Stimulated activated CD4-positive, alpha-beta T cell treated with anti-CD3 and anti-CD28 coated beads, Interleukin-15, amount 100 ng/mL, for 24 hours (primary cell): Measurements from ENCODE around the gene PCAT6.
A peak's percentile ranks its signal among the peaks of the same experiment; 100 is the strongest.
"Not testable (repeated sequence)": the region's sequence is repeated elsewhere in the genome, so short reads cannot be mapped to it uniquely, and the experiment has no call there.

Source experiments
- DNase-seq: peaks from one replicate; pipeline ENCODE4 v3.0.0-alpha.2; 2020

Gene PCAT6

DNA sequence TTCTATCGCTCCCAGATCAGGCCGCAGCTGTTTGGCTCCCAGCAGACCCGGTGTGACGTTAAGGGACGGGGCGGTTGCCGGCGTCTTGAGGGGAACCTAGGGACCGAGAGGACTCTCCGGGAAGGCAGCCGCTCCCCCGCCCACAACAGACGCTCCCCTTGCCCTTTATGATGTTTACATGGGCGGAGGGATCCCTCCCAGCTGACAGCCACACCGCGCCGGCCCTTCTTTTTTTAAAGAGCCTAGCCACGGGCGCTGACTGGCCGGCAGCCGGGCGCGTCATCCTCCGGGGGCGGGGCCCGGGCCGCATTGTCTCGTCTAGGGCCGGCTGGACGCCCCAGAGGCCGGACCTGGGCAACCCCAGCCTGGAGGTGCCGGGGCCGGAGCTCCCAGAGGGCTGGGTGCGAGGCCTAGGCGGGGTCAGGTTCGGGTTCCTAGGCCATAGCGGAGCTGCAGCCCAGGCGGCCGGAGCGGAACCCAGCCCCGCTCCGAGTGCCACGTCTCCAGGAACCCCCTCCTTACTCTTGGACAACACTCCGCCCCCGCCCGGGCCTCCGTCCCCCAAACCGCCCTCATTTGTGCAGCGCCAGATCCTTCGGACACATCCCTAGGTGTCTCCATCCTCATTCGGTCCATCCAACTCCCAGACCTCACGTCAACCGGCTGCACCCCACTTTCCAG, at the start of gene PCAT6:
PCAT6 (plus strand) TSS at position 340 of the 681 bp plus-strand sequence.
- DNase-seq, result peak; percentile 92

DNA sequence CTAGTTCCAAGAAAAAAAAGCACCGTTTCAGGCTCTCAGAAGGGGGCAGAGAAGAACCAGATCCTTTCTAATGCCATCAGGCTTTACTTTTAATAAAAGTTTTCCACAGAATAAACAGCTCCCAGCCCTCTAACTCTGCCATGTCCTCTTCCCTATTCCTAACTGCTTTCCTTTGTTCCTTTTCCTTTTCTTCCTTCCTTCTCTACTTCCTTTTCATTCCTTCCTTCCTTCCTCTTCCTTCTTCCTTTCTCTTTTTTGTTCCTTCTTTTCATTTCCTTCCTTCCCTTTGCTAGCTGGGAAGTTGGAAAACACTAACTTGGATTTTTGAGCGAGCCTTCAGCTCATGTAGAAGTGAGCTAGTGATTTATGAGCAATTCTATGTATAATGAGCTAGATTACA, 48.7 kb upstream of the PCAT6 start:
- DNase-seq, result no peak

DNA sequence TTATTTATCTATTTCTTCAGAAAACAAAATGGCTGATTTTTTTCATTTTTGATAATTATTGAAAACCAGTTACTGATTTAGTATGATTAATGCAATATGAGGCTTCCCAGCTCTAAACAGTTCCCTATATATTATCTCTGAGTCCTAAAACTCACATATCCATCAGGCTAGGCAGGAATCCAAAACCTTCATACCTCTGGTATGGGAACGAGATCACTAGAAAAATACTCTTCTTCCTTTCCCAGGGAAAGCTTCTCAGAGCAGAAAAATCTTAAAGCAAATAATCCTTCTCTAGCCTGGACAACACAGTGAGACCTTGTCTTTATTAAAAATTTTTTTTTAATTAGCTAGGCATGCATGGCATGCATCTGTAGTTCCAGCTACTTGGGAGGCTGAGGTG, 45.0 kb upstream of the PCAT6 start:
- no peak for DNase-seq

DNA sequence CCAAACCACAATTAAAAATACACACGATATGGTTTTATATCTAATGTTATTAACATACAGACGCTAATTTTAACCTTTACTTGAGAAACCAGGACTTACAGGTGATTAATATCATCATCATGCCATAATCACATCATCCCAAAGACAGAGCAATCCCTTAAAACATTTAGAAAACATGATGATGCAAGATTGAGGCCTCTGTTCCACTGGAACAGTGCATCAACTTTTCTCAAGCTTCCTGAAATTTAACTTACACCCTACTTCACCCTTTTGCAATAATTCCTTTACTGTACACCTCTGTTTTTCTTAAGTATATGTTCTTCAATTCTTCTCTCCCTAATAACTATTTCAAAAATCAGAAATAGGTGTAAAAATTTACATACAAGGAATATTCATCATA, 40.6 kb upstream of the PCAT6 start:
- DNase-seq, result no peak

DNA sequence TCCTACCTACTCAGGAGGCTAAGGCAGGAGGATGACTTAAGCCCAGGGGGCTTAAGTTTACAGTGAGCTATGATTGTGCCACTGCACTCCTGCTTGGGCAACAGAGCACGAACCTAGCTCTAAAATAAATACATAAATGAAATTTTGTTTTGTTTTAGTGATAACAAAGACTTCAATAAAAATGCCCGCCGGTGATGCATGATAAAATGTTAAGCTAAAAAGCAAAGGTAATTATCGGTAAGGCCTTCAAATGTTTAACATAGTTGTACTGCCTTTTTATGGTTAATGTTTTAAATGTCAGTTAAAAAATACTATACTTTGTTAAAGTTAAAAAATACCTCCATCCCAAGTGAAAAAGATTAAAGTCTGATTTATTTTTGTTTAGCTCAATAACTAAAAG, 29.6 kb upstream of the PCAT6 start:
- no peak for DNase-seq

DNA sequence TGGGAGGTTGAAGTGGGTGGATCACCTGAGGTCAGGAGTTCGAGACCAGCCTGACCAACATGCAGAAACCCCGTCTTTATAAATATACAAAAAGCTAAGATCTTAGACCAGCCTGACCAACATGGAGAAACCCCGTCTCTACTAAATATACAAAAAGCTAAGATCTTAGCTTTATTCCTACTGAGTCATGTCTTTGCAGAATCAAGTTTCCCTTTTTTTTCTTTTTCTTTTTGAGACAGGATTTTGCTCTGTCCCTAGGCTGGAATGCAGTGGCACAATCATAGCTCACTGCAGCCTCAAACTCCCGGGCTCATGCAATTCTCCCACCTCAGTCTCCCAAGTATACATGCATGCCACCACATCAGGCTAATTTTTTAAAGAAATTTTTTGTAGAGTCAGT, 23.9 kb upstream of the PCAT6 start:
- no peak for DNase-seq

DNA sequence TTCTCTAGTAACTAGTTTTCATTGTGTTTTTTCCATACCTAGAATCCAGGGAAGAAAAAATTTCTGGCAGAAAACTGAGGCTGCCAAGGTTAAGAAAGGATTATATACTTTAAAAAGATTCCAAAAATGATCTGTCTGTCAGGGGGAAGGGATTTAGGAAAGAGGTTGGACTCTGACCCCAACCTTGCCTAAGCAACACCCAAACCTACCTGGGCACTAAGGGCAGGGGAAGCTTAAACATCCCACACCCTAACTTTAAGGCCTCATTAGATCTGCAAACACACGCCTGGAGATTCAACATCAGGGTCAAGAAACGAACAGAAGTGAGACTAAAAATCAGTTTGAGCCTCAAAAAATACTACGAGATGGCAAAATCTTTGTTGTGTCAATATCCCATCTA, 22.0 kb upstream of the PCAT6 start:
- DNase-seq, result no peak

DNA sequence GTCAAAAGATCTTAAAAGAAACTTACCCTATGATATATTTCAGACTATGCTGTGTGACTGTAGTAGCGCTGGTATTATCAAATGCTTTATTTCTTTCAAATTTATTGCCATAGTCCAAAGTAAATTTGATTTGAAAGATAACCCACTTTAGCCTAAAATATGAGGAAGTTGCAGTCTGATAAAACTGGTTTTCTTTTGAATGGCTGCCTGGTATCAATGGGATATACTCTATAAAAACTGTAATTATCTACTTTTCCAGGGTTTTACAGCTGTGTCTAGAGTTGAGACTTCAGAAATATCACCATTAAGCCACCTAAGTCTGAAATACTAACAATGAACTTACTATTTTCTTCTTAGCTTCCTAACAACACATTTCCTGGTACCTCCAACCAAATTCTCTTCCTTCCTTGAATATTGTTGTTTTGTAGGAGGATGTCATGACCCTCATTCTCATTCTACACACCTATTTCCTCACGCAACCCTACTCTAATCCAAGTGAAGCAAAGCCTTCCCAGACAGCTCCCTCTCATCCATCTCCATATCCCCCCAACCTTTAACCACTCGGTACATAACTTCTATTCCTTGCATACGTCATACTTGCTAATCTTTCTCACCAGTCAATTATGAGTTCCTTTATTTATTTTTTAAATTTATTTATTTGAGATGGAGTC, 19.5 kb upstream of the PCAT6 start:
- DNase-seq, result no peak

DNA sequence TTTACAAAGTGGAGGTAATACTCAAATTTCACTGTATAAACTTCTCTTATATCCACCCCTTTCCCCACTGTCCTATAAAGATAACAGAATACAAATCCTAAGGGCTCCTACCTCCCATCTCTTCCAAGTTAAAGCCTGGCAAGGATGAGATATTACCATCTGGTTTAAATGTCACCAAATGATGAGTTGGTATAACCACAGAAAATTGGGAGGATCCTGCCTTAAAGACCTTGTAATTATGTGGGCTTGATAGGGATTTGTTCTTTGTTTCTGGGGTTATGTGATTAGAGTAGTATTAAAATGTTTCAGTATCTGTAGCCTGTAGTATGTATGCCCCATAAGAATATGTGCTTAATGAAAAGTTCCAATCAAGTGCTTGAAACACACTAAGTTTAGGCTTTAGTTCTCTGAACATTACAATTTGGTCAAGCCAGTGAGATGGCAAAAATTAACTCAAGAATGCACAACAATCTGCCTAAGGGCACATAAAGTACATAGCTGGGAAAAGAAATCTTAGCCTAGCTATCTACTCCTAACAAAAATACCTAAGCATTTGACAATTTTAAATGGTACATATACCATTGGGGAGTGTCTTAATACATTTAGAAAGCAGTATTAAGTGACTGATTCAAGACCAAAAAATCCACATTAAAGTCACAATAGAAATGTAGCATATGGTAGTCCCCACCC, 16.6 kb upstream of the PCAT6 start:
- no peak for DNase-seq

DNA sequence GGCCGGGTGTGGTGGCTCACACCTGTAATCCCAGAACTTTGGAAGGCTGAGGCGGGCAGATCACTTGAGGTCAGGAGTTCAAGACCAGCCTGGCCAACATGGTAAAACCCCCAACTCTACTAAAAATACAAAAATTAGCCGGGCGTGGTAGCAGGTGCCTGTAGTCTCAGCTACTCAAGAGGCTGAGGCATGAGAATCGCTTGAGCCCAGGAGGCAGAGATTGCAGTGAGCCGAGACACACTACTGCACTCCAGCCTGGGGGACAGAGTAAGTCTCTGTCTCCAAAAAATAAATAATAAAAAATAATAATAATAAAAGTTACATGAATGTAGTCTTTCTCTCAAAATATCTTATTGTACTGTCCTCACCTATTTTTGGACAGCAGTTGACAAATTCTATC, 15.8 kb upstream of the PCAT6 start:
- not testable (repeated sequence) for DNase-seq

DNA sequence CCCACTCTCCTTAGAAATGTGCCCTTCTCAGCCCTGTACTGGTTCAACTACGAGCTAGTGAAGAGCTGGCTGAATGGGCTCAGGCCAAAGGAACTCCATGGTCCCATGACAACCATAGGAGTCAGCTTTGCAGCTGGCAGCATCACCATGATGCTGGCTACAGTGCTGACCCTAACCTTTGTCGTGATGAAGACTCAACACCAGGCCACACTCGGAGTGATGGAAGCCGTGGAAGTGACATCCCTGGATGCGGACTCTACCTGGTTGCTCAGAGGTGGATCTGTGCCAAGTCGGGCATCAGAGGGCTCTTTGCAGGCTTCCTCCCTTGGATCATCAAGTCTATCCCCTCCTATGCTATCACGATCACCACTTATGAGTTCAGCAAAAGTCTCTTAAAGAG, 14.1 kb upstream of the PCAT6 start:
- no peak for DNase-seq

DNA sequence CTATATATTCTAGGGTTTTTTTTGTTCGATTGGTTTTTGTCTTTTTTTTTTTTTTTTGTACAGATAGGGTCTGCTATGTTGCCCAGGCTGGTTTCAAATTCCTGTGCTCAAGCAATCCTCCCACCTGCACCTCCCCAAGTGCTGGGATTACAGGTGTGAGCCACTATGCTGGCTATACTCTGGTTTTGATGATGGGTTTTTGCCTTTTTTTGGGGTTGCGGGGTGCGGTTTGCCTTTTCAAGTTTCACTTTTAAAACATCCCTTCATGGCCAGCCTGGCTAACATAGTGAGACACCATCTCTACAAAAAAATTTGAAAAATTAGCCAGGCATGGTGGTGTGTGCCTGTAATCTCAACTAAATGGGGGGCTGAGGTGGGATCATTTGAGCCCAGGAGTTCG, 12.5 kb upstream of the PCAT6 start:
- DNase-seq, result no peak

DNA sequence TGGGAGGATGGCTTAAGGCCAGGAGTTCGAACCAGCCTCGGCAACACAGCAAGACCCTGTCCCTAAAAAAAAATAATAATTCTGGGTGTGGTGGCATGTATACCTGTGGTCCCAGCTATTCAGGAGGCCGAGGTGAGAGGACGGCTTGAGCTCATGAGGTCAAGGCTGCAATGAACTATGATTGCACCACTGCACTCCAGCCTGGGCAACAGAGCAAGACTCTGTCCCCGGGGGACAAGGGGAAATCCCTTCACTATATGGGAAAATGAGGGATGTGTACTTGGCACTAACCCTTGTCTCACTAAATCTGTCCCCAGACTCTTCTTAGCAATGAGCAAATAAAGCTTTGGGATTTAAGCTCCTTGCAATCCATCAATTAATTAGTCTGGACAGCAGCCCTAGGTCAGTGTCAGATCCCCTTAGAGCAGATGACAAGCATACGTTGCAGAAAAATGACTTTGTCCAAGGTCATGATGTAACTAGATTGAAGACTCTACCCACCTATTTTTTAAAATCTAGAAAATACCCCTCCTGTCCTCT, 11.9 kb upstream of the PCAT6 start:
- DNase-seq, result no peak

DNA sequence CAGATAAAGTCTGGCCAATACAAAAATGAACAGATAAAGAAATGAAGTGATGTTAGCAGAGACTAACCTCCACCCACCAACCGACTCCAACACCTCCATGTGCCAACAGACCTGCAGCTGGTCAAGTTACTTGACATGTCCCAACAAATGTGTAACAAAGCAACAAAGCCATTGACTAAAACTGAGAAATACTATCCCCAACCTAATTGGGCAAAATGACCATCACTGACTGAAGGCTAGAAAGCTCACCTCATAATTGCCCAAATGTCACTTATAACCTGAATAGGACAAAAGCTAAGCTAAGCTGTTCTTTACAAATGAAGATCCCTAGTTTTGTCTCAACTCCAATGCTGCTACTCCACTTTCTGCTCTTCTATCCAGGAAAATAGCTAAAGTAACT, 10.0 kb upstream of the PCAT6 start:
- no peak for DNase-seq

DNA sequence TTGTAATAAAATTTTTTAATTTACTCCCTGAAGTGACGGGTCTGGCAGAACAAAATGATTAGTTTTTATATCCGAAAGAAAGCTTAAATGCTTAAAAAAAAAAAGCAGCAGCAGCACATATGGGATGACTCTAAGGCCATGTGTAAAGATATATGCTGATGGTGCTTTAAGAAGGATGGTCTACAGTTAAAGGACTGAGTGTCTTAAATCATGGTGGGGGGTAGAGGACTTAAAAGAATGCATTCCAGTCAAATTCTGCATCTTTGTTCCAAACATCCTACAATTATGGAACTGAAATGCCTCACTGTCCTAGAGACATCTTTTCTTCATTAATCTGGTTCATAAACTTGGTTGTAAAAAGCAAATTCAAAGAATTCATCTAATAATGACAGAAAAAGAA, 9.6 kb upstream of the PCAT6 start:
- DNase-seq, result no peak

DNA sequence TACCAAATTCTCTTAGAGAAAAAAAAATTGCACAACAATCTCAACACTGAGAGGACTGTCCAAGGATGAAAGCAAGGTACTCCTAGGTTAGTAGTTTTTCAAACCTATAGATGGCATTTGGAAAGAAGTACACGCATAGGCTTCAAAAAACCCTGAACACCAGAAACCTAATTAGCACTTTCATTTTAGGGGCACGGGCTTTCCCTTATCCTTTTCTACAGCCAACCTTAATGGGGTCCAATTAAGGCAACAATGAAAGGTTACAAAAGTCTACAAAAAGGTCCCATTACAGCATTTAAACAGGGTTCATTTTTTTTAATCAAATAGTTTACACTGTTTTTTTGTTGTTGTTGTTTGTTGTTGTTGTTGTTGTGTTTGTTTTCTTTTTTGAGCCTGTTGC, 8.7 kb upstream of the PCAT6 start:
- DNase-seq, result no peak

DNA sequence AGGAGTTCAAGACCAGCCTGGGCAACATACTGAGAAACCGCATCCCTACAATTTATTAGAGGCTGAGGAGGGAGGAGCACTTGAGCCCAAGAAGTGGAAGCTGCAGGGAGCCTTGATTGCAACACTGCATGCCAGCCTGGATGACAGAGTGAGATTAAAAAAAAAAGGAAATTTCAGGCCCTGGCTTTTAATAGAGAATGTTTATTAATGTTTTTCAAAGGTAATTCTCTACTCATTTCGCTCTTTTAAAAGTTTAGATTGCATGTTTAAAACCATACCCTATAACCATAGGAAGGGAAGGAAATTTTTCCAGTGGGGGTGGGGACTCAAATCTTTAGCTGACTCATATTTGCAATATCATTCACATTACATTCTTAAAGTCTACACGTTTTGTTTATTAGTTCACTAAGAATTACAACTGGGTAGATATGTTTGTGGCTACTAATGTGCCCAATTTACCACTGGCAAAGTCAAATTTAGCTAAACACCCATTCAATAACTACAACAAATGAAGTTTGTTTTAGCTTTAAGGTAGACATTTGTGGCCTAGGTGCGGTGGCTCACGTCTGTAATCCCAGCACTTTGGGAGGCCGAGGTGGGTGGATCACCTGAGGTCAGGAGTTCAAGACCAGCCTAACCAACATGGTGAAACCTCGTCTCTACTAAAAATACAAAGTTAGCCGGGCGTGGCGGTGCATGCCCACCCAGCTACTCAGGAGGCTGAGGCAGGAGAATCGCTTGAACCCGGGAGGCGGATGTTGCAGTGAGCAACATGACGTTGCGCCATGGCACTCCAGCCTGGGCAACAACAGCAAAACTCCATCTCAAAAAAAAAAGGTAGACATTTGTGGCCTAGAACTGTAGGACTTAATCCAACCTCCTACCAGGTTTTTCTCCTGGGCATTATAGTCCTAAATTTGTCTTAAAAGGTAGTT, 7.5 kb upstream of the PCAT6 start:
- no peak for DNase-seq

DNA sequence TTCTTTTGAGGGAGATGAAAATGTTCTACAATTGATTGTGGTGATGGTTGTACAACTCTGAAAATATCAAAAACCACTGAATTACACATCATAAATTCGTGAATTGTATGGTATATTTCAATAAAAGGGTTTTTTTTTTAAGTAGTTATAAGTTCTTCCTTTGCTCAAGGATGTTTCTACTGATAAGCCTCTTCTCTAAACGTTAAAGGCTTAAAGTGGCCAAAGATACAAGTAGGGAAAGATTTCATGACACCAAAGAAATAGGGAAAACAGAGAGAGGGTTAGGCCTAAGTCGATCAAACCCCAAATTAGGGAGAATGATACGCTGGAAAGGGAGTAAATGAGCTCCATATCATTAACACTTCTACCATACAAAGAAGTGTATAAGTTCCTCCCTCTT, 6.6 kb upstream of the PCAT6 start:
- no peak for DNase-seq

DNA sequence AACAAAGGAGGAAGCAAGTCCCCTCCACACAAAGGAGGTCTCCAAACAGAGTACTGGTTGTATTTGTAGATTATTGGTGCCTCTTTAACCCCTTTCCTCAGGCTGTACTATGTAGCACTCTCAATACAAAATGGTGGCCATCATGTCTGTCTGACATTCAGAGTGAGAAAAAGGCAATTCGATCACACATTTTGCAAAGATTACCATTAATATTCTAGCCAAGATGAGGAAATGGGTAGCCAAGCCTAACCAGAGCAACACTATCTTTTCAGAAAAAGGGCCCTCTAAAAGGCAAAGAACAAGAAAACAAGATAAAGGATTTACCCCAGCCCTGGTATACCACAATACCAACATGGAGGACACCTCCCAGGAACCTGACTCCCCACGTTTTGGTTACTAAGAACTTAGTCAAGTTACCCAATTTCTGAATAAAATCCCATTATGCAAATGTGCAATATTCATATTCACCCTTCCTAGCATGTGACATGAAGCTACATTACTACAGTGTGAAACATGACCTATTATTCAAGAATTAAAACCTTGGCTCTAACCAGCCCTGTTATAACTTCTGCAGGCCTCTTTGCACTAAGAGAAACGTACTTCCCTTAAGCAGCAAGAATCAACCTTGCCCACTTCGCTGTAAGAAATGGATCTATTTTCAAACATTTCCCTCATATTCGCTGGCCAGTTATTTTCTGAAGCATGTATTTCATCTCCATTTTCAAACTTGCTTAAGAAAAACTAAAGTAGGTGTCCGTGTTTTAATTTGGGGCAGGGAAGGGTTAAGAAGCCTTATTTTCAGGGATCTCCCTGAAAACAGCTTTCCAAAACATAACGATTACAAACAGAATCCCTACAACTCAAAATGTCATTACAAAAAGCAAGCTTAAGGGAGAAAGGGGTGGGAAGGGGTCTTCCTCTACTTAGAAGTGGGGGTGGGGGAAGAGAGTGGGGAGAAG, 4.6 kb upstream of the PCAT6 start:
- peak; percentile 37 for DNase-seq

DNA sequence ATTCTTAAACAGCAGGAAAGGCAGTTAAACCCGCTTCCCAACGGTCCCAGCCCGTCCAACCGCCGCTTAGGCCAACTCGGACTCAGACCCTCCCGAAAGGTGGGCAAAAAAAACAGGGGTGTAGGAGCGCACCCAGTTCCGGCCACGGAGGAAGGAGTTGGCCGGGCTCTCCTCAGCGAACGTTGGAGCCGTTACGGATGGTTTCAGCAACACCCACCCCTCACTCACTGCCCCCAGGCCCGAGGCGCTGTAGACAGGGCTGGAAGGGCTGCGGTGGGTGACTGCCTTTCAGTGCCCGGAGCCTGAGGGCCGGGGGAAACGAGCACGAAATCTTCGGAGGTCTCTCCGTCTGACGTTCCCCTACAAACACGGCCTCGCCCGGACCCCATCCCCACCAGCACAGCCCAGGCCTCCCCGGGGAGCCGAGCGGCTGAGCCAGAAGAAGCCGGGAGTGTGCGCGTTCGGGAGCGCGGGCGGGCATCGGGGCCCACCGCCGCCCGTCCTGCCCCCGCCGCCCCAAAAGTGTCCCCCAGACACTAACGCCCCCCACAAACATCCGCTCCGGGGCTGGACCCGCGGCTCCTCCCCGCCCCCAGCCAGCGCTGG, 3.8 kb upstream of the PCAT6 start:
- DNase-seq, result peak; percentile 46

DNA sequence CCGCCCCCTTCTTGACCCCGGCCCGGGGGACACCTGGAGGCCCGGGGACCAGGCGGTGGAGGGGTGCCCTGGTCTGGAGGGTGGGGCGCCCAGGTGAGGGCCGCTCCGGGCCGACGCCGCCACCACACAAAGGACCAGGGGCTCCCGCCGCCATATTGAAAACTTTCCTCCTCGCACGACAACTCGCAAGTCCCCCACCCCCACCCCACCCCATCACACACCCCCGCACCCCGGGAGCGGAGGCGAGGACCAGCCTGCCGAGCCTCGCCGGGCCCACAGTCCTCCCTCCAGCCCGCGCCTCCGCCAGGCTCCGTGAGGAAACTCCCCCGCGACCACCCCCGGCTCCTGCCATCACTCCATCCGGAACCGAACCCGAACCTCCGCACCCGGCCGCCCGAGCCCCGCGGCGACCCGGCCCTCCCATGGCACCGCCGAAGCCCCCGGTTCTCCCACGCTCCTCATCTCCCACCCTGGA, 3.3 kb upstream of the PCAT6 start:
- DNase-seq, result peak; percentile 61
